WERI-Rb-1 (cell line): ENCODE measurements around the gene TMEM132A.
A peak's percentile ranks its signal among the peaks of the same experiment; 100 is the strongest.

Experiments used
- DNase-seq: peaks from one replicate; pipeline ENCODE4 v3.0.0-alpha.2; 2020
- H3K27ac ChIP-seq: fragments of 250-450 bp; sonication (Bioruptor Pico); 2 replicates; pipeline ENCODE4 v1.5.1; 2020; ENCODE audit warnings: mild to moderate bottlenecking, moderate library complexity
- H3K27me3 ChIP-seq: fragments of 250-450 bp; sonication (Bioruptor Pico); 2 replicates; pipeline ENCODE4 v1.5.1; 2021; ENCODE audit warnings: mild to moderate bottlenecking, low read depth, moderate library complexity; ENCODE audit not compliant: insufficient read depth, severe bottlenecking
- H3K36me3 ChIP-seq: fragments of 250-450 bp; sonication (Bioruptor Pico); 2 replicates; pipeline ENCODE4 v1.5.1; 2020; ENCODE audit warnings: mild to moderate bottlenecking, moderate library complexity
- H3K4me3 ChIP-seq: 2 replicates; pipeline ENCODE4 v1.5.1; 2011; ENCODE audit warnings: low read depth, mild to moderate bottlenecking, control low read depth, low read length
- H3K9me3 ChIP-seq: fragments of 250-450 bp; sonication (Bioruptor Pico); 2 replicates; pipeline ENCODE4 v1.5.1; 2021; ENCODE audit warnings: mild to moderate bottlenecking, moderate library complexity; ENCODE audit not compliant: severe bottlenecking
- TF ChIP-seq, protein P1 (sequence below): IDR thresholded peaks from 2 replicates; pipeline ENCODE4 v1.5.1; 2011; ENCODE audit warnings: low read depth, mild to moderate bottlenecking, control low read depth, inconsistent platforms, low read length

Gene TMEM132A

DNA sequence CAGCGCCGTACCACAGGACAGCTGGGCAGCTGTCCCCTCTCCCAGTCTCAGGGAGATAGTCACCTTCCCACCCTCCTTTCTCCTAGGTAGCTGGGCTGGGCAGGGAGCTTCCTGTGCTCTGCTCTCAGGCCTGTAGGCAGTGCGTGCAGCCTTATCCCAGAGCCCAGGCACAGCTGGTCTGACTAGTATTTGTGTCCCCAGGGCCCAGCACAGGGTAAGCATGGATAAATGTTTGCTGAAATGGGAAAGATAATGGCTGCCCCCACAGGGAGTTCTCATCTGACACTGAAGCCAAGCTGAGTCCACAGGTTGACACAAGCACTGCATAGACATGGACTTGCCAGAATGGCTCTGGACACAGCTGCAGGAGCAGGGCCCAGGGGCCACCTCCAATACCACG lies 18.0 kb downstream of the TMEM132A start:
- Histone ChIP-seq H3K9me3 (no peaks in the 10 kb centered on the region), H3K36me3 (no peaks in the 10 kb centered on the region; the same call in 1 of the 2 replicates), H3K27me3 (no peaks in the 10 kb centered on the region), H3K27ac (no peak overlapping the region), H3K4me3 (no peak overlapping the region)
- TF ChIP-seq, protein P1, sequence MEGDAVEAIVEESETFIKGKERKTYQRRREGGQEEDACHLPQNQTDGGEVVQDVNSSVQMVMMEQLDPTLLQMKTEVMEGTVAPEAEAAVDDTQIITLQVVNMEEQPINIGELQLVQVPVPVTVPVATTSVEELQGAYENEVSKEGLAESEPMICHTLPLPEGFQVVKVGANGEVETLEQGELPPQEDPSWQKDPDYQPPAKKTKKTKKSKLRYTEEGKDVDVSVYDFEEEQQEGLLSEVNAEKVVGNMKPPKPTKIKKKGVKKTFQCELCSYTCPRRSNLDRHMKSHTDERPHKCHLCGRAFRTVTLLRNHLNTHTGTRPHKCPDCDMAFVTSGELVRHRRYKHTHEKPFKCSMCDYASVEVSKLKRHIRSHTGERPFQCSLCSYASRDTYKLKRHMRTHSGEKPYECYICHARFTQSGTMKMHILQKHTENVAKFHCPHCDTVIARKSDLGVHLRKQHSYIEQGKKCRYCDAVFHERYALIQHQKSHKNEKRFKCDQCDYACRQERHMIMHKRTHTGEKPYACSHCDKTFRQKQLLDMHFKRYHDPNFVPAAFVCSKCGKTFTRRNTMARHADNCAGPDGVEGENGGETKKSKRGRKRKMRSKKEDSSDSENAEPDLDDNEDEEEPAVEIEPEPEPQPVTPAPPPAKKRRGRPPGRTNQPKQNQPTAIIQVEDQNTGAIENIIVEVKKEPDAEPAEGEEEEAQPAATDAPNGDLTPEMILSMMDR, result no peak
- no peak for DNase-seq

DNA sequence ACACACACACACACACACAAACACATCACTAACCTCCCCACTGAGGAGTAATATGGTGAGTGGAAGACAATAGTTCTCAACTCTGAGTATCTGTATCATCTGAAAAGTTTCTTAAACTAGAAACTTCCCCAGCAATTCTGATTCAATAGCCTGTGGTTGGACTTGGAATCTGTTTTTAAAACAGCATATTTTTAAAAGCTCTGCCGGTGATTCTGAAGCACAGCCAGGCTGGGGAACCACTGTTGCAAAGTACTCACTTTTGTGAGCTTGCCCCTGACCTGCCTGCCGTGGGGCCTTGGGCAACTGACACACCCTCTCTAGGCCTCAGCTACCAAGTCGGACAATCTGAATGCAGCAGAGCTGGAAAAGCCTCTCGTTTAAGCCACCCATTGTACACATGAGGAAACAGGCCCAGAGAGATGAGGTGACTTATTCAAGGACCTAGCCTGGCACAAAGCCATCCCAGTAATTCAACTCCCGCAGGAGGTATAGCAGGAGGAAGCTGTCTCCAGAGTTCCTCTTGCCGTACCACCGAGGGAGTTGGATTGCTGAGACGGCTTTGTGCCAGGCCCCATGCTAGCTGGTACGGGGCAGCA lies 18.8 kb downstream of the TMEM132A start:
- no peak overlapping the region for H3K4me3 ChIP-seq
- TF ChIP-seq, protein P1, result no peak
- H3K9me3 ChIP-seq, result no peaks in the 10 kb centered on the region
- H3K27ac ChIP-seq, result no peak overlapping the region
- H3K36me3 ChIP-seq, result no peaks in the 10 kb centered on the region
- H3K27me3 ChIP-seq, result no peaks in the 10 kb centered on the region
- DNase-seq, result no peak

DNA sequence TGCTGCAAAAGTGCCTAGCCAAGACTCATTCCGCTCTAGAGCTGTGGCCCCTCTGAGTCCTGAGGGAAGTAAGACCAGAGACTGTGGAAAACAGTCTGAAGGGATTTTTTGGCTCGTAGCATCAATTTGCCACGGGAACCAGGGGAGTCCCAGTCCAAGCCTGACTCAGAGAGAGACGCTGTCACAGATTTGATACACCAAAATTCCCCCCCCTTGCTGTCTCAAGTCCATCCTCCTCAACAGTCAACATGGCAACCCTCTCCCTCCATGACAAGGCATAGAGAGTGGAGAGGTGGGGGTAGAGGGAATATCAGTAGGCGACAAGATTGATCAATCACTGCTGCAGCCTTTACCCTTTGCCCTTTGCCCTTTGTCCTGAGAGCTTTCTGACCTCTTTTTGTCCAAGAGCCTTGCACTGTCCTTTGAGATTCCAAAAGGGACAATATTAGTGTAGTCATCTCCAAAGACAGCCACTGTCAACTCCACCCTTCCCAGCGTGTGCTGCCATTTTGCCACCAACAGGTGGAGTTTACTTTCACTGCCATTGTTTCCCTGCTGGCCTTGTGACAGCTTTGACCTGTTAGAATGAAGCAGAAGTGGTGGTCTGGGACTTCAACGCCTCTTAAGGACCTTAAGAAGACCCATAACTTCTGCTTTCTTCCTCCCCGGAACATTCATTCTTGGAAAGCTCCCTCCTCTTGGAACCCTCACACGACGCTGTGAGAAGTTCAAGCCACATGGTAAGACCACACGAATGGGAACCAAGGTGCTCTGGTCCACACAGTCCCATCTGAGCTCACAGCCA lies 20.4 kb downstream of the TMEM132A start:
- Histone ChIP-seq H3K27ac (no peak overlapping the region), H3K36me3 (no peaks in the 10 kb centered on the region), H3K27me3 (no peaks in the 10 kb centered on the region), H3K9me3 (no peaks in the 10 kb centered on the region), H3K4me3 (no peak overlapping the region)
- DNase-seq, result no peak
- TF ChIP-seq, protein P1, result peak; percentile 43

DNA sequence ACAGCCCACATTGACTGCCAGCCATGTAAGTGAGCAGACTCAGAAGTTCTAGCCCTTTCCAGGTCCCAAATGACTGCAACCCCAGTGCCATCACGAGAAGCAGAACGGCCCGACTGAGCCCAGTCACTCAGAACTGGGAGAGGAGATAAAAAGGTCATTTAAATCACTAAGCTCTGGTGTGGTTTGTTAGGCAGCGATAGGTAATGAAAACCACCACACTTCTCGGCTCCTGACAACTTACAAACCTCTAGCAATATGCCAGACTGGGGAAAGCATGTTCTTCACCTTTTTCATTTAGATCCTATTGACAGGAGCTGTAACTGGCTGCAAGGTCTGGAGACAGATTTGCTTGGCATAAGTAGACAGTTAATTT lies 21.0 kb downstream of the TMEM132A start:
- TF ChIP-seq, protein P1, result no peak
- DNase-seq, result no peak
- H3K9me3 ChIP-seq, result no peaks in the 10 kb centered on the region
- no peak overlapping the region for H3K4me3 ChIP-seq
- no peak overlapping the region for H3K27ac ChIP-seq
- no peaks in the 10 kb centered on the region for H3K27me3 ChIP-seq
- H3K36me3 ChIP-seq, result no peaks in the 10 kb centered on the region

DNA sequence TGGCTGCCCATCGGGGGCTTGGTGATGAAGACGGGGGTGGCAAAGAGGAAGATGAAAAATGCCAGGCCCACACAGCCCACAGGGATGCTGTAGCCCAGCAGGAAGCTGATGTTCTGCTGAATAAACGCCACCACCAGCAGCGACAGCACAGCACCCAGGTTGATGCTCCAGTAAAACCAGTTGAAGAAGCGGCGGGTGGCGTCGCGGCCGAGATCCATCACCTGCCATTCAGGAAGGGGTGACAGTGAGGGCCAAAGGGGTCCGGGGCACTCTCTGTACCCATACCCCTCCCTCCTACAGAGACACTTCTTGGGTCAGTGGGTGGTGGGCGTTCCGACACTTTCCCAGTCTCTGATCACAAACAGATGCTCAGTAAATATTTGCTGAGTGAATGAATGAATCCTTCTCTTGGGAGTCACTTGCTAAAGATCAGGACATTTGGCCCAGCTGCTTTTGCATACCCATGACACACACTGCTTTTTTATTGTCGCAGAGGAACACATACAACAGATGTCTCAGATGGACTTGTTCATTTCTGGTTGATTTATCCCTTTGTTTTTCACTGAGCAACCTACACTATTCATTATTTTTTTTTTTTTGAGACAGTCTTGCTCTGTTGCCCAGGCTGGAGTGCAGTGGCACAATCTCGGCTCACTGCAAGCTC lies 22.5 kb downstream of the TMEM132A start:
- no peak for DNase-seq

More for the DNA sequence above, 22.5 kb downstream of the TMEM132A start:
- Histone ChIP-seq H3K36me3 (no peaks in the 10 kb centered on the region), H3K9me3 (no peaks in the 10 kb centered on the region), H3K27me3 (no peaks in the 10 kb centered on the region), H3K27ac (no peak overlapping the region), H3K4me3 (no peak overlapping the region)
- TF ChIP-seq, protein P1, result no peak
